GM12873 (cell line): Measurements from ENCODE around the gene MRPL12.

Experiments
- TF ChIP-seq, protein P1 (sequence below): IDR thresholded peaks from 2 replicates; pipeline ENCODE4 v1.5.1; 2012; ENCODE audit warnings: low read depth, mild to moderate bottlenecking, moderate library complexity, low read length, control low read depth; ENCODE audit not compliant: insufficient read depth; ENCODE audit errors: missing control alignments

The MRPL12 gene

DNA sequence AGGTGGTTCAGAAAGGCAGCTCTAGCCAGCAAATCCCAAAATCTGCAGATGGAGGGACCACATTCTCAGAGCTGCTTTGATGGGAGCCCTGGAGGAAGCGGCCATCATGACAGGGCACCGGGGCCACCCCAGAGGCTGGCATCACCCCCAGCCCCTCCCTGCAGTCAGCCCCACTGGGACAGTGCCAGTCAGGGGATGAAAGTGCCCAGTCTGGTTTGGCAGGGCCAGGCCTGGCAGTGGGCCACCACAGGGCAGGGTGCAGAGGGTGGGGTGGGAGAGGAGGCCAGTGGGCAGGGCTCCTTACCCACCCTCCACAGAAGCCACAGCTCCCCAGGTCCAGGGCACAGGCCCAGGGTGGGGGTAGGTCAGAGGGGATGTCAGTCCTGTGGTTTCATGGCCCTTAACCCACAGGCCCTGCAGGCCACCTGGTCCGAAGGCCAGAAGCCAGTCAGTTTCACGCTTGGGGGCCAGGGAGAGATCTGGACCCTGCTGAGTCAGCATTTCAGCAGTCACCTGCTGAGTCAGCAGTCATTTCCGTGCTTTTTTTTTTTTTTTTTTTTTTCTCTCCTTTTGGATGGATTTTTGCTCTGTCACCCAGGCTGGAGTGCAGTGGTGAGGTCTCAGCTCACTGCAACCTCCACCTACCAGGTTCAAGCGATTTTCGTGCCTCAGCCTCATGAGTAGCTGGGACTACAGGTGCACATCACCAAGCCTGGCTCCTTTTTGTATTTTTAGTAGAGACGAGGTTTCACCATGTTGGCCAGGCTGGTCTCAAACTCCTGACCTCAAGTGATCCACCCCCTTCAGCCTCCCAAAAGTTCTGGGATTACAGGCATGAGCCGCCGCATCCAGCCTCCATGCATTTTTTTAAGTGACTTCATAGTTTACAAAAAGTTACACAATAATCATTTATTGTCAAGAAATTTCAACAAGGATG lies 19.3 kb downstream of the MRPL12 start:
- TF ChIP-seq, protein P1, sequence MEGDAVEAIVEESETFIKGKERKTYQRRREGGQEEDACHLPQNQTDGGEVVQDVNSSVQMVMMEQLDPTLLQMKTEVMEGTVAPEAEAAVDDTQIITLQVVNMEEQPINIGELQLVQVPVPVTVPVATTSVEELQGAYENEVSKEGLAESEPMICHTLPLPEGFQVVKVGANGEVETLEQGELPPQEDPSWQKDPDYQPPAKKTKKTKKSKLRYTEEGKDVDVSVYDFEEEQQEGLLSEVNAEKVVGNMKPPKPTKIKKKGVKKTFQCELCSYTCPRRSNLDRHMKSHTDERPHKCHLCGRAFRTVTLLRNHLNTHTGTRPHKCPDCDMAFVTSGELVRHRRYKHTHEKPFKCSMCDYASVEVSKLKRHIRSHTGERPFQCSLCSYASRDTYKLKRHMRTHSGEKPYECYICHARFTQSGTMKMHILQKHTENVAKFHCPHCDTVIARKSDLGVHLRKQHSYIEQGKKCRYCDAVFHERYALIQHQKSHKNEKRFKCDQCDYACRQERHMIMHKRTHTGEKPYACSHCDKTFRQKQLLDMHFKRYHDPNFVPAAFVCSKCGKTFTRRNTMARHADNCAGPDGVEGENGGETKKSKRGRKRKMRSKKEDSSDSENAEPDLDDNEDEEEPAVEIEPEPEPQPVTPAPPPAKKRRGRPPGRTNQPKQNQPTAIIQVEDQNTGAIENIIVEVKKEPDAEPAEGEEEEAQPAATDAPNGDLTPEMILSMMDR: no peak

GRCh38 chr17:81723651-81724209 lies 20.6 kb downstream of the MRPL12 start:
- TF ChIP-seq, protein P1: no peak

GRCh38 chr17:81725439-81725838 lies 22.3 kb downstream of the MRPL12 start:
- TF ChIP-seq, protein P1: no peak

- TF ChIP-seq, protein P1: no peak
These were observed 22.8 kb downstream of the MRPL12 start for GRCh38 chr17:81726004-81726403.

GRCh38 chr17:81727324-81728031 lies 24.3 kb downstream of the MRPL12 start:
- TF ChIP-seq, protein P1: no peak

DNA sequence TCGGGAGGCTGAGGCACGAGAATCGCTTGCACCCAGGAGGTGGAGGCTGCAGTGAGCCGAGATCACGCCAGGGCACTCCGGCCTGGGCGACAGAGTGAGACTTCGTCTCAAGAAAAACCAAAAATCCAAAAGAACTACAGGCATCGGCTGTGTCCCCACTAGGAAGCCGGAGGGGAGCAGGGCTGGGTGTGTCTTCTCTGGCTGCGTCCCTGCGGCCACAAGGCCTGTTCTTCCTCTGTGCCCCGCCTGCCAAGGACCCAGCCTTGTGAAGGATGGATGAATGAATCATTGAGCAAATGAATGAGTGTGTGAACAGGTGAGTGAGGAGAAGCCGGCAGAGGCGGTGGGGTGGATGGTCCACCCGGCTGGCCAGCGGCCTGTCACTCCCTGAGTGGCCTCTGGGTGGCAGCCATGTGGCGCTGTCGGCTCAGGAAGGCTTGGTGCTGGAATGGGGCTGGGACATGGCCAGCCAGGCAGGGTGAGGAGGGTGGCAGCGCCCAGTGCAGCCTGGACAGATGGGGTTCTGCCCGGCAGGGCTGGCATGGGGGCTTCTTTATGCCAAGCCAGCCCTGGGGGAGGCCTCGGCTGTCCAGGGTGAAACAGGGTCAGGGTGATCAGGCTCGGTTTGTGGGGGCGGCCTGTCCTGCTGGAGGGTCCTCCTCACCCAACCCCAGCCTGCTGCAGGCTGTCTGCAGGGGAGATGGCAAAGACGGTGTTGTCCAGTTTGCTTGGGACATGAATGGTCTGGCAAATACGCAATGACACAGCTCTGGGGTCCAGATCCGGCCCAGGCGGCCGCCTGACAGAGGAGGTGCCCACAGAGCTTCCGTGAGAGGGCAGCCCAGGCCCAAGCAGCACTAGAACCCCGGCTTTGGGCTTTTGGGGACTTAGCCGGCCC lies 30.6 kb downstream of the MRPL12 start:
- TF ChIP-seq, protein P1: peak; percentile 95
